B cell (primary cell): ENCODE measurements around the gene CRELD2.

Experiments used
- EZH2 ChIP-seq: IDR thresholded peaks from 2 replicates; pipeline ENCODE4 v1.6.1; 2012; ENCODE audit warnings: borderline replicate concordance, low read depth, mild to moderate bottlenecking, moderate library complexity, low read length; ENCODE audit not compliant: insufficient read depth, poor library complexity, severe bottlenecking
- TF ChIP-seq, protein P1 (sequence below): fragments of 200-600 bp; IDR thresholded peaks from one replicate; pipeline ENCODE4 v1.8.0; 2022; ENCODE audit warnings: antibody characterized with exemption, mild to moderate bottlenecking

DNA sequence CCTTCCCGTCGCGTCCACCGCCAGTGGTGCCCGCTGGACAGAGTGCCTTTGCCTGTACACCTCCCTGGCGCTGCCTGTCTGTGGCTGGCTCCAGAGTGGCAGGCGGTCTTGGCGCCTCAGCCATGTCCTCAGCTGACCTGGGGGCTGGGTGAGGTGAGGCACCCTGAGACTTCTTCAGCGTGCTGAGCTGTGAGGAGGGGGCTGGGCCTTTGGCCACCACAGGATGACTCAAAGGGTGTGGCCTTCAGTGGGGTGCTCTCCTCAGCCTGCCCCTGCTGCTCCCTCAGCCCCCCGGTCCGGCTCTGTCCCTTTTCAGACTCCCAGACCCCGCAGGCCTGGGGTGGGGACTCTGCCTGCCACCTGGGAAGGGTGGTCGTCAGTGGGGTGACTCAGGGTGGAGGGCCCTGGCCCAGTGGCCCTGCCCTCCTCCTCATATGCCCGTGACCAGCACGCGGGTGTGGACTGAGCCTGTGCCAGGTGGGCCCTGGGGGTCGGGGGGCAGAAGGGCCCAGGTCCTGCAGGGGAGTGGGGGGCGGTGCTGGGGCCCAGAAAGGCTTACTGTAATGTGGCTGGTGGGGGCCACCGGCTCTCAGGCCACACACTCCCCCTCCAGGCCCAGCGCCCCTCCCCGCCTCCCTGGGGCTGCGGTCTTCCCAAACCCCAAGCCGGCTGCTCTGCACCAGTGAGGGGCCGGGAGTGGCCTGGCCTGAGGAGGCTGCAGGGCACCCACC, 15.9 kb downstream of the CRELD2 start:
- TF ChIP-seq, protein P1, sequence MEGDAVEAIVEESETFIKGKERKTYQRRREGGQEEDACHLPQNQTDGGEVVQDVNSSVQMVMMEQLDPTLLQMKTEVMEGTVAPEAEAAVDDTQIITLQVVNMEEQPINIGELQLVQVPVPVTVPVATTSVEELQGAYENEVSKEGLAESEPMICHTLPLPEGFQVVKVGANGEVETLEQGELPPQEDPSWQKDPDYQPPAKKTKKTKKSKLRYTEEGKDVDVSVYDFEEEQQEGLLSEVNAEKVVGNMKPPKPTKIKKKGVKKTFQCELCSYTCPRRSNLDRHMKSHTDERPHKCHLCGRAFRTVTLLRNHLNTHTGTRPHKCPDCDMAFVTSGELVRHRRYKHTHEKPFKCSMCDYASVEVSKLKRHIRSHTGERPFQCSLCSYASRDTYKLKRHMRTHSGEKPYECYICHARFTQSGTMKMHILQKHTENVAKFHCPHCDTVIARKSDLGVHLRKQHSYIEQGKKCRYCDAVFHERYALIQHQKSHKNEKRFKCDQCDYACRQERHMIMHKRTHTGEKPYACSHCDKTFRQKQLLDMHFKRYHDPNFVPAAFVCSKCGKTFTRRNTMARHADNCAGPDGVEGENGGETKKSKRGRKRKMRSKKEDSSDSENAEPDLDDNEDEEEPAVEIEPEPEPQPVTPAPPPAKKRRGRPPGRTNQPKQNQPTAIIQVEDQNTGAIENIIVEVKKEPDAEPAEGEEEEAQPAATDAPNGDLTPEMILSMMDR, result no peak
- no peak for TF ChIP-seq EZH2
